ENCODE data around the gene LPP. TPM values are rescaled to one million over a fixed set of nuclear protein-coding genes. Genes with fewer than 3 reads are reported as not detected.

LPP gene
- total and polyA plus RNA-seq, 10 of the 15 experiments (the other 5 are each of a cell fraction or from before 2014, with no cell fraction given): under 0.01 to 0.62 (median 0.03) TPM

DNA sequence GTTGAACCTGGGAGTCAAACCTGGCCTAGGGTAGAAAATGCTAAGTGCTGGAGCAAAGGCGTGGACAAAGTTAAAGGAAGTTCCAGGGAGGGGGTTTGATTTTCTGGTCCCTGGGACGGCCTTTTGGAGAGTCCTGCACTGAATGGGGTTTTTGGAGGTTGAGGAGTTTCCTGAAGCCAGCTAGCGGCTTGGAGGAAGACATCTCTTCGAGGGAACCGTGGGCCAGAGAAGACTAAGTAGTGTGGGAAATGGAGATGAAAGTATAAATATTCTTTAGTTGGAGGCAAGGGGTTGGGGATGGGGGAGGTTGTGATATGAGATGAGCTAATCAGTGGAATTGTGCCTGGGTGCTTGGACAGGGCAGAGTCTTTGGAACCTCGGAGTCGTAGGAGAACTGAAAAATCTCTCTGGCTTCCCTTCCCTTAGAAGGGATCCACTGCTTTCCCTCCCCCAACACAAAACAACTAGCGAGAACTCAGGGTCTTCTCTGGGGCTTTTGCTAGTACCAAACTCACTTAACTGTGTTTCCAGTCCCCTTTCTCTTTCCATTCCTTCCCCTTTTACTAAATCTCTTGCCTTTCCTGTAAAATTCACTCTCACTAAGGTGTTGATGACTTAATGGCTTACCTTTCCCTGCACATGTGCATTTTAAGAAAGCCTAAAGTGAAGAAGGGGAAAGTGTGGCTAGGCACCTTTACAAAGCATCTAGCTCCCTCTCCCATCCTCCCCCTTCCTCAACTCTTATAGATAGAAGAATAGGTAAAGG, 1.0 kb downstream of the LPP start:
- BruUV-seq (replicated peaks): no TSS peak
- intact Hi-C loops (cut with micrococcal nuclease; ENCODE audit: unreplicated experiment) (no loop called here), in situ Hi-C loops (cut with MboI) (no loop called here)
- ChIA-PET SMC1A (ENCODE audit: uncharacterized antibody, unreplicated experiment) (no interaction called here), POLR2A (no interaction called here), CTCF (interaction anchor here (0.6 kb wide), 1 partner anchor 50 kb away, joined by 3 read pairs; no protein-coding TSS in a partner anchor), RAD21 (ENCODE audit: unreplicated experiment) (no interaction called here)
- H3K9ac ChIP-seq (ENCODE audit: control insufficient read depth, insufficient read depth, low read length): no peak overlapping the region
- H3K27me3 ChIP-seq (replicated peaks in 1 of 2; ENCODE audit: control insufficient read depth in 2 of 2, insufficient read depth in 2 of 2, low read length in 1 of 2): peaks cover 4 to 11% of the 10 kb centered on the region in 2 experiments
- no peaks in the 10 kb centered on the region for H3K36me3 ChIP-seq (ENCODE audit: control insufficient read depth in 2 of 2, insufficient read depth in 2 of 2, low read length in 1 of 2)
- TF ChIP-seq SIX5 (IDR thresholded peaks at IDR 0.05; ENCODE audit: low read depth, low read length, severe bottlenecking) (no peak), JUNB (IDR thresholded peaks at IDR 0.05) (no peak), RUNX3 (IDR thresholded peaks at IDR 0.05; ENCODE audit: low read length) (no peak), ASH2L (IDR thresholded peaks at IDR 0.05; ENCODE audit: borderline replicate concordance, low read depth) (no peak), NRF1 (conservative IDR thresholded peaks at IDR 0.05; ENCODE audit: low read depth, low read length) (no peak), PAX8 (IDR thresholded peaks at IDR 0.05) (no peak)
- TF ChIP-seq, protein P1, sequence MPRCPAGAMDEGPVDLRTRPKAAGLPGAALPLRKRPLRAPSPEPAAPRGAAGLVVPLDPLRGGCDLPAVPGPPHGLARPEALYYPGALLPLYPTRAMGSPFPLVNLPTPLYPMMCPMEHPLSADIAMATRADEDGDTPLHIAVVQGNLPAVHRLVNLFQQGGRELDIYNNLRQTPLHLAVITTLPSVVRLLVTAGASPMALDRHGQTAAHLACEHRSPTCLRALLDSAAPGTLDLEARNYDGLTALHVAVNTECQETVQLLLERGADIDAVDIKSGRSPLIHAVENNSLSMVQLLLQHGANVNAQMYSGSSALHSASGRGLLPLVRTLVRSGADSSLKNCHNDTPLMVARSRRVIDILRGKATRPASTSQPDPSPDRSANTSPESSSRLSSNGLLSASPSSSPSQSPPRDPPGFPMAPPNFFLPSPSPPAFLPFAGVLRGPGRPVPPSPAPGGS (IDR thresholded peaks at IDR 0.05; ENCODE audit: borderline replicate concordance, insufficient read depth, low read depth, low read length, poor library complexity, severe bottlenecking): no peak
- TF ChIP-seq, protein P2, sequence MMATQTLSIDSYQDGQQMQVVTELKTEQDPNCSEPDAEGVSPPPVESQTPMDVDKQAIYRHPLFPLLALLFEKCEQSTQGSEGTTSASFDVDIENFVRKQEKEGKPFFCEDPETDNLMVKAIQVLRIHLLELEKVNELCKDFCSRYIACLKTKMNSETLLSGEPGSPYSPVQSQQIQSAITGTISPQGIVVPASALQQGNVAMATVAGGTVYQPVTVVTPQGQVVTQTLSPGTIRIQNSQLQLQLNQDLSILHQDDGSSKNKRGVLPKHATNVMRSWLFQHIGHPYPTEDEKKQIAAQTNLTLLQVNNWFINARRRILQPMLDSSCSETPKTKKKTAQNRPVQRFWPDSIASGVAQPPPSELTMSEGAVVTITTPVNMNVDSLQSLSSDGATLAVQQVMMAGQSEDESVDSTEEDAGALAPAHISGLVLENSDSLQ (IDR thresholded peaks at IDR 0.05): no peak
- no peaks in the 10 kb centered on the region; the same call in 1 of the 2 replicates for H4K20me1 ChIP-seq (ENCODE audit: control insufficient read depth, insufficient read depth)
- H3K4me1 ChIP-seq (ENCODE audit: control insufficient read depth, insufficient read depth, low read length): no peaks in the 10 kb centered on the region
- H3K4me3 ChIP-seq: no peak overlapping the region
- ATAC-seq: no peak
- no peaks in the 10 kb centered on the region; the same call in 2 of the 3 replicates for H3K9me3 ChIP-seq (replicated peaks; ENCODE audit: control insufficient read depth, insufficient read depth, low read length)
- peak overlapping the region; percentile 86 for H3K4me2 ChIP-seq (ENCODE audit: control insufficient read depth, insufficient read depth)
- WGBS (ENCODE audit: insufficient coverage, insufficient replicate concordance, low lambda C conversion rate, missing lambda C conversion rate): 21% methylated on average over 8 of the region's 8 CpGs
- DNase-seq (ENCODE audit: low read depth, low spot score): no peak
- no peak overlapping the region; the same call in 1 of the 2 replicates for H2AFZ ChIP-seq (ENCODE audit: control insufficient read depth, low read depth, low read length)
- no peak for FAIRE-seq
- no peak overlapping the region for H3K27ac ChIP-seq (ENCODE audit: control insufficient read depth, insufficient read depth)
- H3K79me2 ChIP-seq (ENCODE audit: control insufficient read depth, insufficient read depth, low read length): no peaks in the 10 kb centered on the region

All from GM12878 (cell line).